GM23338 (cell line): Measurements from ENCODE around the gene SCTR. TPM values are rescaled to one million over a fixed set of nuclear protein-coding genes. Genes with fewer than 3 reads are reported as not detected.

Source experiments
- ATAC-seq: fragments of 200-7000 bp; cut with Tn5 transposase; 3 replicates; pipeline ENCODE4 v1.9.1; 2020
- DNase-seq: peaks from one replicate; pipeline ENCODE4 v3.0.0-alpha.2; 2015; ENCODE audit warnings: low spot score
- H2AFZ ChIP-seq: fragments of 200-600 bp; sonication (generic); 2 replicates; pipeline ENCODE4 v1.8.0; 2016; ENCODE audit warnings: antibody characterized with exemption, mild to moderate bottlenecking, moderate library complexity
- H3F3A ChIP-seq: fragments of 200-600 bp; sonication (generic); replicated peaks from 2 replicates; pipeline ENCODE4 v1.8.0; 2017; ENCODE audit warnings: antibody characterized with exemption, mixed run types, low read depth
- H3K27ac ChIP-seq: fragments of 200-600 bp; sonication (generic); 2 replicates; pipeline ENCODE4 v1.6.1; 2016; ENCODE audit warnings: low read depth
- H3K27me3 ChIP-seq: fragments of 200-600 bp; sonication (generic); 2 replicates; pipeline ENCODE4 v1.8.0; 2016; ENCODE audit warnings: mild to moderate bottlenecking, mixed run types, moderate library complexity; ENCODE audit not compliant: insufficient read depth
- H3K36me3 ChIP-seq: fragments of 200-600 bp; sonication (generic); 2 replicates; pipeline ENCODE4 v1.8.0; 2016; ENCODE audit warnings: mild to moderate bottlenecking; ENCODE audit not compliant: insufficient read depth
- H3K4me1 ChIP-seq: fragments of 200-600 bp; sonication (generic); 2 replicates; pipeline ENCODE4 v1.8.0; 2016; ENCODE audit warnings: mild to moderate bottlenecking, moderate library complexity; ENCODE audit not compliant: insufficient read depth
- H3K4me2 ChIP-seq: fragments of 200-600 bp; sonication (generic); 2 replicates; pipeline ENCODE4 v1.7.1; 2017; ENCODE audit warnings: mixed run types
- H3K4me3 ChIP-seq: fragments of 200-600 bp; sonication (generic); 2 replicates; pipeline ENCODE4 v1.6.1; 2016; ENCODE audit warnings: mixed run types
- H3K79me2 ChIP-seq: fragments of 200-600 bp; sonication (generic); replicated peaks from 2 replicates; pipeline ENCODE4 v1.8.0; 2017; ENCODE audit warnings: mild to moderate bottlenecking; ENCODE audit not compliant: insufficient read depth
- H3K9me2 ChIP-seq: fragments of 200-600 bp; sonication (generic); 2 replicates; pipeline ENCODE4 v1.8.0; 2017; ENCODE audit not compliant: insufficient read depth
- H4K20me1 ChIP-seq: fragments of 200-600 bp; sonication (generic); replicated peaks from 2 replicates; pipeline ENCODE4 v1.8.0; 2017; ENCODE audit warnings: mild to moderate bottlenecking; ENCODE audit not compliant: insufficient read depth
- H3K27ac Mint-ChIP-seq: 2 replicates; pipeline ENCODE4 v1.8.0; 2020; ENCODE audit warnings: inconsistent platforms, mild to moderate bottlenecking, moderate library complexity, mixed read lengths
- H3K27me3 Mint-ChIP-seq: 3 replicates; pipeline ENCODE4 v1.8.0; 2022; ENCODE audit warnings: low read depth, mild to moderate bottlenecking, moderate library complexity, mixed read lengths, inconsistent platforms; ENCODE audit not compliant: insufficient read depth, poor library complexity
- H3K36me3 Mint-ChIP-seq: 3 replicates; pipeline ENCODE4 v1.8.0; 2021; ENCODE audit warnings: low read depth, mild to moderate bottlenecking, inconsistent platforms, moderate library complexity, mixed read lengths
- H3K4me1 Mint-ChIP-seq: 3 replicates; pipeline ENCODE4 v1.8.0; 2020; ENCODE audit warnings: mild to moderate bottlenecking, inconsistent platforms, mixed read lengths
- H3K4me3 Mint-ChIP-seq: 3 replicates; pipeline ENCODE4 v1.8.0; 2021; ENCODE audit warnings: moderate library complexity, mild to moderate bottlenecking, inconsistent platforms, mixed read lengths
- H3K9me3 Mint-ChIP-seq: 3 replicates; pipeline ENCODE4 v1.8.0; 2020; ENCODE audit warnings: moderate library complexity, mild to moderate bottlenecking, inconsistent platforms, mixed read lengths
- CREB1 ChIP-seq: fragments of 250-450 bp; sonication (Bioruptor Pico); IDR thresholded peaks from 2 replicates; pipeline ENCODE4 v1.5.0; 2020; ENCODE audit warnings: low read depth, mild to moderate bottlenecking, moderate library complexity
- EZH2 ChIP-seq: fragments of 200-600 bp; sonication (generic); IDR thresholded peaks from one replicate; pipeline ENCODE4 v1.8.0; 2017; ENCODE audit warnings: antibody characterized with exemption, mild to moderate bottlenecking, low read depth; ENCODE audit not compliant: unreplicated experiment
- EZH2phosphoT487 ChIP-seq: fragments of 200-600 bp; sonication (generic); IDR thresholded peaks from one replicate; pipeline ENCODE4 v1.8.1; 2018; ENCODE audit warnings: antibody characterized with exemption; ENCODE audit not compliant: unreplicated experiment
- JUNB ChIP-seq: IDR thresholded peaks from one replicate; pipeline ENCODE4 v1.6.1; 2016; ENCODE audit warnings: antibody characterized with exemption; ENCODE audit not compliant: unreplicated experiment
- NANOG ChIP-seq: IDR thresholded peaks from 2 replicates; pipeline ENCODE4 v1.6.1; 2016; ENCODE audit warnings: antibody characterized with exemption, borderline replicate concordance
- POLR2AphosphoS5 ChIP-seq: IDR thresholded peaks from 2 replicates; pipeline ENCODE4 v1.6.1; 2016; ENCODE audit warnings: antibody characterized with exemption, low read depth
- STAT1 ChIP-seq: IDR thresholded peaks from one replicate; pipeline ENCODE4 v1.6.1; 2016; ENCODE audit warnings: antibody characterized with exemption; ENCODE audit not compliant: unreplicated experiment
- ZNF114 ChIP-seq: fragments of 250-450 bp; sonication (Bioruptor Pico); IDR thresholded peaks from 2 replicates; pipeline ENCODE4 v1.5.0; 2020; ENCODE audit warnings: mild to moderate bottlenecking, moderate library complexity
- ZNF331 ChIP-seq: fragments of 250-450 bp; sonication (Bioruptor Pico); IDR thresholded peaks from 2 replicates; pipeline ENCODE4 v1.5.0; 2020; ENCODE audit warnings: low read depth, mild to moderate bottlenecking, moderate library complexity
- polyA plus RNA-seq: library from polyadenylated mRNA; unstranded; fragments of >200 nt; fragmentation: Nextera tagmentation; extraction: Ambion mirVana; gene quantifications from 2 replicates; pipeline ENCODE4 v1.2.1, GENCODE V29; 2016
- total RNA-seq: library from RNA; depleted of rRNA; stranded (reverse); fragments of >200 nt; shearing (Covaris generic); gene quantifications from 2 replicates; pipeline ENCODE4 v1.2.3, GENCODE V29; 2014
- TF ChIP-seq, protein P1 (sequence below): IDR thresholded peaks from one replicate; pipeline ENCODE4 v1.6.1; 2018; ENCODE audit warnings: antibody characterized with exemption; ENCODE audit not compliant: unreplicated experiment
- TF ChIP-seq, protein P2 (sequence below): IDR thresholded peaks from 2 replicates; pipeline ENCODE4 v1.6.1; 2016; ENCODE audit warnings: antibody characterized with exemption
- TF ChIP-seq, protein P3 (sequence below): fragments of 250-450 bp; sonication (Bioruptor Pico); IDR thresholded peaks from 2 replicates; pipeline ENCODE4 v1.5.0; 2020; ENCODE audit warnings: mild to moderate bottlenecking, moderate library complexity
- TF ChIP-seq, protein P4 (sequence below), 2 experiments: fragments of 200-600 bp in 1 of 2; sonication (generic) in 1 of 2; conservative IDR thresholded peaks; 2 replicates each; pipeline versions ENCODE4 v1.5.1 to v1.6.1; 2016 to 2017; ENCODE audit warnings: antibody characterized with exemption in 2 of 2, low read depth in 2 of 2, mild to moderate bottlenecking in 2 of 2, moderate library complexity in 1 of 2

SCTR gene
- total and polyA plus RNA-seq, 2 experiments from 2014 or later, result not detected

DNA sequence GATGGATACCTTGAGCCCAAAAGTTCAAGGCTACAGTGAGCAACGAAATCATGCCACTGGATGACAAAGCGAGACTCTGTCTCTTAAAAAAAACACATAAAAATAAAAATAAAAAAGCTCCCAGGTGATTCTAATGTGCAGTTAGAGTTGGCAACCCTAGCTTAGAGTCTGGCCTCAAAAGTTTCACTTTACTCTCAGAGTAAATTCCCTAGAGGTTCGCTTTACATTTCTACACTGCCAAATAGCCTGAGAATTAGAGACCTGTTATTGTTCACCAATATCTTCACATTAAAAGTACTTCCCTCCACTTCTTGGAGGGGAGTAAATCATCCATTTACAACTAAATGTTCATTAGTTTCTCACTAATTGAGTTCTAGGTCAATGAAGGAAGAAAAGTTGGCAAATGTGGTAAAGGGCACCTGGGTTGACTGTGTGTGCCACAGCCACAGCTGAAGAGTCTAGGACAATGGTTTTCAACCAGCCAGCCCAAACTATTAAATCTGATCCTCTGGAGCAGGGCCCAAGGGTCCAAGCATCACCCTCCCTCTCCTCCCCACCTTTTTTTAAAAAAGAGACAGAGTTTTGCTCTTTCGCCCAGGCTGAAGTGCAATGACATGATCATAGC lies 107.9 kb downstream of the SCTR start:
- no peaks in the 10 kb centered on the region for H3K79me2 ChIP-seq
- H2AFZ ChIP-seq, result no peak overlapping the region
- H3K36me3 ChIP-seq, result no peaks in the 10 kb centered on the region
- TF ChIP-seq POLR2AphosphoS5 (no peak), EZH2 (no peak), ZNF114 (CRISPR knock-in tag) (no peak), EZH2phosphoT487 (no peak), JUNB (no peak), ZNF331 (CRISPR knock-in tag) (no peak), CREB1 (no peak), STAT1 (no peak), NANOG (no peak)
- TF ChIP-seq, protein P1, sequence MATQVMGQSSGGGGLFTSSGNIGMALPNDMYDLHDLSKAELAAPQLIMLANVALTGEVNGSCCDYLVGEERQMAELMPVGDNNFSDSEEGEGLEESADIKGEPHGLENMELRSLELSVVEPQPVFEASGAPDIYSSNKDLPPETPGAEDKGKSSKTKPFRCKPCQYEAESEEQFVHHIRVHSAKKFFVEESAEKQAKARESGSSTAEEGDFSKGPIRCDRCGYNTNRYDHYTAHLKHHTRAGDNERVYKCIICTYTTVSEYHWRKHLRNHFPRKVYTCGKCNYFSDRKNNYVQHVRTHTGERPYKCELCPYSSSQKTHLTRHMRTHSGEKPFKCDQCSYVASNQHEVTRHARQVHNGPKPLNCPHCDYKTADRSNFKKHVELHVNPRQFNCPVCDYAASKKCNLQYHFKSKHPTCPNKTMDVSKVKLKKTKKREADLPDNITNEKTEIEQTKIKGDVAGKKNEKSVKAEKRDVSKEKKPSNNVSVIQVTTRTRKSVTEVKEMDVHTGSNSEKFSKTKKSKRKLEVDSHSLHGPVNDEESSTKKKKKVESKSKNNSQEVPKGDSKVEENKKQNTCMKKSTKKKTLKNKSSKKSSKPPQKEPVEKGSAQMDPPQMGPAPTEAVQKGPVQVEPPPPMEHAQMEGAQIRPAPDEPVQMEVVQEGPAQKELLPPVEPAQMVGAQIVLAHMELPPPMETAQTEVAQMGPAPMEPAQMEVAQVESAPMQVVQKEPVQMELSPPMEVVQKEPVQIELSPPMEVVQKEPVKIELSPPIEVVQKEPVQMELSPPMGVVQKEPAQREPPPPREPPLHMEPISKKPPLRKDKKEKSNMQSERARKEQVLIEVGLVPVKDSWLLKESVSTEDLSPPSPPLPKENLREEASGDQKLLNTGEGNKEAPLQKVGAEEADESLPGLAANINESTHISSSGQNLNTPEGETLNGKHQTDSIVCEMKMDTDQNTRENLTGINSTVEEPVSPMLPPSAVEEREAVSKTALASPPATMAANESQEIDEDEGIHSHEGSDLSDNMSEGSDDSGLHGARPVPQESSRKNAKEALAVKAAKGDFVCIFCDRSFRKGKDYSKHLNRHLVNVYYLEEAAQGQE, result no peak
- TF ChIP-seq, protein P2, sequence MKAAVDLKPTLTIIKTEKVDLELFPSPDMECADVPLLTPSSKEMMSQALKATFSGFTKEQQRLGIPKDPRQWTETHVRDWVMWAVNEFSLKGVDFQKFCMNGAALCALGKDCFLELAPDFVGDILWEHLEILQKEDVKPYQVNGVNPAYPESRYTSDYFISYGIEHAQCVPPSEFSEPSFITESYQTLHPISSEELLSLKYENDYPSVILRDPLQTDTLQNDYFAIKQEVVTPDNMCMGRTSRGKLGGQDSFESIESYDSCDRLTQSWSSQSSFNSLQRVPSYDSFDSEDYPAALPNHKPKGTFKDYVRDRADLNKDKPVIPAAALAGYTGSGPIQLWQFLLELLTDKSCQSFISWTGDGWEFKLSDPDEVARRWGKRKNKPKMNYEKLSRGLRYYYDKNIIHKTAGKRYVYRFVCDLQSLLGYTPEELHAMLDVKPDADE, result no peak
- TF ChIP-seq, protein P3, sequence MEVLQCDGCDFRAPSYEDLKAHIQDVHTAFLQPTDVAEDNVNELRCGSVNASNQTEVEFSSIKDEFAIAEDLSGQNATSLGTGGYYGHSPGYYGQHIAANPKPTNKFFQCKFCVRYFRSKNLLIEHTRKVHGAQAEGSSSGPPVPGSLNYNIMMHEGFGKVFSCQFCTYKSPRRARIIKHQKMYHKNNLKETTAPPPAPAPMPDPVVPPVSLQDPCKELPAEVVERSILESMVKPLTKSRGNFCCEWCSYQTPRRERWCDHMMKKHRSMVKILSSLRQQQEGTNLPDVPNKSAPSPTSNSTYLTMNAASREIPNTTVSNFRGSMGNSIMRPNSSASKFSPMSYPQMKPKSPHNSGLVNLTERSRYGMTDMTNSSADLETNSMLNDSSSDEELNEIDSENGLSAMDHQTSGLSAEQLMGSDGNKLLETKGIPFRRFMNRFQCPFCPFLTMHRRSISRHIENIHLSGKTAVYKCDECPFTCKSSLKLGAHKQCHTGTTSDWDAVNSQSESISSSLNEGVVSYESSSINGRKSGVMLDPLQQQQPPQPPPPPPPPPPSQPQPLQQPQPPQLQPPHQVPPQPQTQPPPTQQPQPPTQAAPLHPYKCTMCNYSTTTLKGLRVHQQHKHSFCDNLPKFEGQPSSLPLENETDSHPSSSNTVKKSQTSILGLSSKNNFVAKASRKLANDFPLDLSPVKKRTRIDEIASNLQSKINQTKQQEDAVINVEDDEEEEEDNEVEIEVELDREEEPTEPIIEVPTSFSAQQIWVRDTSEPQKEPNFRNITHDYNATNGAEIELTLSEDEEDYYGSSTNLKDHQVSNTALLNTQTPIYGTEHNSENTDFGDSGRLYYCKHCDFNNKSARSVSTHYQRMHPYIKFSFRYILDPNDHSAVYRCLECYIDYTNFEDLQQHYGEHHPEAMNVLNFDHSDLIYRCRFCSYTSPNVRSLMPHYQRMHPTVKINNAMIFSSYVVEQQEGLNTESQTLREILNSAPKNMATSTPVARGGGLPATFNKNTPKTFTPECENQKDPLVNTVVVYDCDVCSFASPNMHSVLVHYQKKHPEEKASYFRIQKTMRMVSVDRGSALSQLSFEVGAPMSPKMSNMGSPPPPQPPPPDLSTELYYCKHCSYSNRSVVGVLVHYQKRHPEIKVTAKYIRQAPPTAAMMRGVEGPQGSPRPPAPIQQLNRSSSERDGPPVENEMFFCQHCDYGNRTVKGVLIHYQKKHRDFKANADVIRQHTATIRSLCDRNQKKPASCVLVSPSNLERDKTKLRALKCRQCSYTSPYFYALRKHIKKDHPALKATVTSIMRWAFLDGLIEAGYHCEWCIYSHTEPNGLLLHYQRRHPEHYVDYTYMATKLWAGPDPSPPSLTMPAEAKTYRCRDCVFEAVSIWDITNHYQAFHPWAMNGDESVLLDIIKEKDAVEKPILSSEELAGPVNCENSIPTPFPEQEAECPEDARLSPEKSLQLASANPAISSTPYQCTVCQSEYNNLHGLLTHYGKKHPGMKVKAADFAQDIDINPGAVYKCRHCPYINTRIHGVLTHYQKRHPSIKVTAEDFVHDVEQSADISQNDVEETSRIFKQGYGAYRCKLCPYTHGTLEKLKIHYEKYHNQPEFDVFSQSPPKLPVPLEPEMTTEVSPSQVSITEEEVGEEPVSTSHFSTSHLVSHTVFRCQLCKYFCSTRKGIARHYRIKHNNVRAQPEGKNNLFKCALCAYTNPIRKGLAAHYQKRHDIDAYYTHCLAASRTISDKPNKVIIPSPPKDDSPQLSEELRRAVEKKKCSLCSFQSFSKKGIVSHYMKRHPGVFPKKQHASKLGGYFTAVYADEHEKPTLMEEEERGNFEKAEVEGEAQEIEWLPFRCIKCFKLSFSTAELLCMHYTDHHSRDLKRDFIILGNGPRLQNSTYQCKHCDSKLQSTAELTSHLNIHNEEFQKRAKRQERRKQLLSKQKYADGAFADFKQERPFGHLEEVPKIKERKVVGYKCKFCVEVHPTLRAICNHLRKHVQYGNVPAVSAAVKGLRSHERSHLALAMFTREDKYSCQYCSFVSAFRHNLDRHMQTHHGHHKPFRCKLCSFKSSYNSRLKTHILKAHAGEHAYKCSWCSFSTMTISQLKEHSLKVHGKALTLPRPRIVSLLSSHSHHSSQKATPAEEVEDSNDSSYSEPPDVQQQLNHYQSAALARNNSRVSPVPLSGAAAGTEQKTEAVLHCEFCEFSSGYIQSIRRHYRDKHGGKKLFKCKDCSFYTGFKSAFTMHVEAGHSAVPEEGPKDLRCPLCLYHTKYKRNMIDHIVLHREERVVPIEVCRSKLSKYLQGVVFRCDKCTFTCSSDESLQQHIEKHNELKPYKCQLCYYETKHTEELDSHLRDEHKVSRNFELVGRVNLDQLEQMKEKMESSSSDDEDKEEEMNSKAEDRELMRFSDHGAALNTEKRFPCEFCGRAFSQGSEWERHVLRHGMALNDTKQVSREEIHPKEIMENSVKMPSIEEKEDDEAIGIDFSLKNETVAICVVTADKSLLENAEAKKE (CRISPR knock-in tag), result no peak
- TF ChIP-seq, protein P4, sequence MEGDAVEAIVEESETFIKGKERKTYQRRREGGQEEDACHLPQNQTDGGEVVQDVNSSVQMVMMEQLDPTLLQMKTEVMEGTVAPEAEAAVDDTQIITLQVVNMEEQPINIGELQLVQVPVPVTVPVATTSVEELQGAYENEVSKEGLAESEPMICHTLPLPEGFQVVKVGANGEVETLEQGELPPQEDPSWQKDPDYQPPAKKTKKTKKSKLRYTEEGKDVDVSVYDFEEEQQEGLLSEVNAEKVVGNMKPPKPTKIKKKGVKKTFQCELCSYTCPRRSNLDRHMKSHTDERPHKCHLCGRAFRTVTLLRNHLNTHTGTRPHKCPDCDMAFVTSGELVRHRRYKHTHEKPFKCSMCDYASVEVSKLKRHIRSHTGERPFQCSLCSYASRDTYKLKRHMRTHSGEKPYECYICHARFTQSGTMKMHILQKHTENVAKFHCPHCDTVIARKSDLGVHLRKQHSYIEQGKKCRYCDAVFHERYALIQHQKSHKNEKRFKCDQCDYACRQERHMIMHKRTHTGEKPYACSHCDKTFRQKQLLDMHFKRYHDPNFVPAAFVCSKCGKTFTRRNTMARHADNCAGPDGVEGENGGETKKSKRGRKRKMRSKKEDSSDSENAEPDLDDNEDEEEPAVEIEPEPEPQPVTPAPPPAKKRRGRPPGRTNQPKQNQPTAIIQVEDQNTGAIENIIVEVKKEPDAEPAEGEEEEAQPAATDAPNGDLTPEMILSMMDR (conservative IDR thresholded peaks at IDR 0.05; ENCODE audit: low read depth in 2 of 2), result no peak
- no peaks in the 10 kb centered on the region for H3K9me2 ChIP-seq
- ATAC-seq (no peak), DNase-seq (no peak)
- Mint-ChIP-seq H3K4me3 (no peak overlapping the region), H3K27ac (no peak overlapping the region), H3K27me3 (no peaks in the 10 kb centered on the region), H3K9me3 (peaks cover 16% of the 10 kb centered on the region), H3K36me3 (0 out of 3 replicates have a peak, but pooled peaks cover 3% of the 10 kb centered on the region), H3K4me1 (no peaks in the 10 kb centered on the region; the same call in 2 of the 3 replicates)
- no peaks in the 10 kb centered on the region for H3F3A ChIP-seq
- no peak overlapping the region for H3K4me2 ChIP-seq
- H3K27ac ChIP-seq, result no peak overlapping the region
- no peaks in the 10 kb centered on the region for H3K27me3 ChIP-seq
- no peaks in the 10 kb centered on the region for H4K20me1 ChIP-seq
- no peak overlapping the region for H3K4me3 ChIP-seq
- no peaks in the 10 kb centered on the region for H3K4me1 ChIP-seq
